Stimulated activated CD8-positive, alpha-beta memory T cell treated with anti-CD3 and anti-CD28 coated beads, Interleukin-12 subunit alpha, Interleukin-12 subunit beta, amount 100 ng/mL, for 24 hours (primary cell): ENCODE measurements around the gene FGF1.

Source experiments
- DNase-seq: peaks from one replicate; pipeline ENCODE4 v3.0.0-alpha.2; 2020; ENCODE audit errors: extremely low read depth

Gene FGF1

DNA sequence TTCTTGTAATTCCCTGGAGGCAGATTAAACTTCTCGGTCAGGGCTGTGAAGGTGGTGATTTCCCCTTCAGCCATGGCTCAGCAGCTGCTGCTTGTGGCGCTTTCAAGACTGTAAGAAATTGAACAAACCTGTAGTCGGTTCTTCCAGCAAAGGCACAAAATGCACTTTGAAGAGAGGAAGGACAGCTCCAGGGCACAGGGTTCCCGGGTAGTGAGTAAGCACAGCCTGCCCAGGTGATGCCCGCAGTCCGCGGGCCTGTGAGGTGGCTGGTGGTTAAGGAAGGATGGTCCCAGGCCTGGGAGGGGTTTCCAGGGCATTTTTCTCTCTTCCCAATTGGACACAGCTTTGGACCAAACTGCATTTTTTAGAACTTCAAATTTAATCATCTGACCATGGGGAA is 71.8 kb downstream of the FGF1 start:
- no peak for DNase-seq

DNA sequence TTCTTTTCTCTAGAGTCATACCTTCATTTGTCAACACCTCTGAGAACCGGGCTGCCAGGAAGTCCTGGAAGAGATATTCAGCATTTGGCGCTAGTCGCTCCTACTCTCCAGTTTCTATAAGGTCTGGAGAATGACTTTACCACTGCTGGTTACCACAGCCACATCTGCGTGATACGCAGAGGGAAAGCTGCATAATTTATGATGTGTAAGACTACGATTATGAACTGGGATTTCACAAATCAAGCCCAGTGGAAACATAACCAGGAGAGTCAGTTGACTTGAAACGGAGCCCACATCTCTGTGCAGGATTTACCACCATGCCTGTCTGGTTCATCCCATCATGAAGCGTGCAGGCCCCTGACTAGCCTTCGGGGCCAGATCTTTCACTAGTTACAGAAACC is 72.6 kb downstream of the FGF1 start:
- no peak for DNase-seq

DNA sequence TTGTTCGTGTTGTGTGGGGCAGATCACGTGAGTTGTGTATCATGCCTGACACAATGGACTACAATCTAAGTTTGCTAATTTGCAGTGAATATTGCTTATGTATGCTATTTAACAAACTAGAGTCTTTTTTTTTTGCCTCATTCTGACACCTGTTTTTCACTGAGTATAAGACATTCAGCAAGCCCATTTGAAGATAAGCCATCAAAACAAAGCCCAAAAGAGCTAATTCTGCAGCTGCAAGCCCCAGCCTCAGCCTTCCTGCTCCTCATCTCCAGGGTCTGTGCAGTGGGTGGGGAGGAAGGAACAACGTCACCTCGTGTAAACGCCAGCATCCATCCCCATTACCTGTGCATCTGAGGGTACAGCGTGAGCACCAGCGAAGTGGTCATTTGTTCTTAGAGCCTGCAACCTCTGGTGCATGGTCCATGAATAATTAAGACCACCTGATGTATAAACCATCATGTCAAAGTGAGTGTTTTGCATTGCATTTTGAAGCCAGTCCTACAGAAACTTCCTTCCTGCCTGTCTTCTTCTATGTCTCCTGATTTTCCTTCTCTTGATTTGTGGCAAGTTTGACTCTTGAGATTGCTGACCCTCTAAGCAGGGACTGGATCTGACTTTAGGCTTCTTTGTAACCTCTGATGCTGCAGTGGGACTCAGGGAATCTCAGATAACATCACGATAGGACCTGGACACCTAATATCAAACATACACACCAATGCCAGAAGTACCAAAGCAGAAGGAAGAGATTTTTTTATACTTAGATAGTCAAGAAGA is 73.2 kb downstream of the FGF1 start:
- no peak for DNase-seq

DNA sequence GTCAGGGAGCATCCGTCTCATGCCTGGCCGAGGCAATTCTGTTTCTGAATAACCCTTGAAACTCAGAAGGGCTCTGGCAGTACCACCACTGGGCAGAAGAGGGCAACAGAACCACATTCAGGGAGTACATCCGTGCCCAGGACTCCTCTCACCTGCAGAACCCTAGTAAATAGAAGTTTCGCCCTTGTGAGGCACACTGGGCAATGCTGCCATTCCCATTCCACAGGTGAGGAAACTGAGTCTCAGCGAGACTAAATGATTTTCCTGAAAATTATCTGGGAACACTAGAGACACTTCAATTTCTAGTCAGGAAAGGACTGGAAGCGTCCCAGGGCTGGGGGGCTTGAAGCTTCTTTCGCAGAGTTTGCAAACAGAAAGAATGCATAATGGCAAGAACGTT is 74.7 kb downstream of the FGF1 start:
- no peak for DNase-seq

DNA sequence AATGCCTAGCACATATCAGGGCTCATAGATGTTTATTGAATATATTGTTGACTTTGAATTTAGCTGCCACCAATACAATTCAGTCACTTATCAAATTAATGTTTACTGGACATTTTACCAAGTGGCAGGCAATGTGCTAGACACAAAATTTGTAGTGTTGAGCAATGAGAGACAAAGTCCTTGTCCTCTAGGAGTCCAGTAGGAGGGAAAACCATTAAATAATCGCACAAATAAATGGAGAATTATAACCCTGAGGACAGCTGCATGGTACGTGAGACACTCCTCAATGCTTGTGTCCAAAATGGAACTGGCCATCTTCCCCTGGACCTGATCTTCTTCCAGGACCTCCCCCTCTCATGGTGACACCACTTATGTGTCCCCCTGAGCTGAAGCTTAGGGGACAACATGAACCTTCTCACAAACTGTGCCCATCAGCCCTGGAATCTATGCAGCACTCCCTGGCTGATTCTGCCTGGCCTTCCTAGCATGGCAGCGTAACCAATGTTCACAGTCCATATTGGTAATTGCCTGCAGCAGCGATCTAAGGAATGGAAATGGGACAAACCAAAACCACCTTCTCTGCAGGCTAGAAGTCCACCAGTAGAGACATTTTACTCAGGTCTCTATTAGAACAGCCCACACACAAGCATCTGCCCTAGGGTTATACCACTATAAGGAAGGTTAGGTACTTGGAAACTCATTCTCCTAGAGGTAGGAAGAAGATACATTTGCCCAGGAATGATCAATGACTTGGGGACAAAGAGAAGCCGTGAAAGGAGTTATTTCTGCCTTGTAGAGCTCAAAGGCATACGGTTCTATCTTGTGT is 75.5 kb downstream of the FGF1 start:
- DNase-seq: no peak

DNA sequence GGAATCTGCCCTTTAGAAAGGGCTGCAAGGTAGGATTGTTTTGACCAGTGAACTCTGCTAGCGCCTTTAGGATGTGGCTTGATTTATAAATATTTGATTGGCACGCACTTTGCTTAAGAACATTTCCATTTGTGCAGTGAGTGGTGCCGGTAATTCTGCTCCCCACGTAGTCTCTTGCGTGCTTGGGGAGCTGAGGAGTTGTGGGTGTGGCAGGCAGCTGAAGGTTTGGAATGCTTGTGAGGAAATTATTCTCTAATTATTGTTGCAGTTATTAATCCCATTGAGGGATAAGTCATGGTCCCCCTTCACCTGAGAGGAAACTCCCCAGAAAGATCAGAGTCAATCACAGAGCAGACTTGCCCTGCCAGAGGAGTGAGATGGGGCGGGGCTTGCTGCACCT is 76.7 kb downstream of the FGF1 start:
- no peak for DNase-seq

DNA sequence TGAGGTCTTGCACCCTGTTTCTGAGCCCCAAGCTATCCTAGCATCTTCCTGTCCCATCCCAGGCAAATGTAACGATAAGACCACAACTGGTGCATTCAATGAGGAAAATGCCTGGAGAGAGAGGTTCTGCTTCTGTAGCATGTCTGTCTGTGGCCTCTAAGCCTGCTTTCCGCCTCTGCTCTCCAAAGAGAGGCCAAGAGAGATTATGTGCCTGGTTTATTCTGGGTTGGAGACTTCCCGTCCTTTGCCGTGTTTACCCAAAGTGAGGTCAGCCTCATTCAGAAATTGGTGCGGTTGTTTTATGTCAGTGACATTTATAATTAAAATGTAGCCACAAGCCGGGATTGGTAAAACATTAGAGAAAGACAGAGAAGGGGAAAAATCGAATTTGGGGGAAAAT is 77.8 kb downstream of the FGF1 start:
- no peak for DNase-seq

DNA sequence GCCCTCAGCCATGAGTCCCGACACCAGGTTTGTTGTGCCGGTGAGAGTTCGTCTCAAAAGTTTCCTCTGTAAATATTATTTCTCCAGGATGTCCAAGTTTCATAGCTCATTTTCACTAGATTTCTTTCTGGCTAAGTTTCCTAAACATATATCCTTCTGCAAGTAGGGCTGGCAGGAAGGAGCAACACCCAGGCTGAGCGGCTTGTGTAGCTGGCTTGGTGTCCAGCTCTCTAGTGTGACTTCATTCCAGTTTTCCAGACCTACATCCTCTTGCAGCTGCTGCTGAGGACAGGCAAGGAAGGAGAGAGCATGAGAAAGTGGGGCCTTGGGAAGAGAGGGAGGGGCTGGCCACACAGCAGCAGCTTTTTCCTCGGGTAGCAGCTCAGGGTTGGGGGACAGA is 80.3 kb downstream of the FGF1 start:
- DNase-seq: no peak

DNA sequence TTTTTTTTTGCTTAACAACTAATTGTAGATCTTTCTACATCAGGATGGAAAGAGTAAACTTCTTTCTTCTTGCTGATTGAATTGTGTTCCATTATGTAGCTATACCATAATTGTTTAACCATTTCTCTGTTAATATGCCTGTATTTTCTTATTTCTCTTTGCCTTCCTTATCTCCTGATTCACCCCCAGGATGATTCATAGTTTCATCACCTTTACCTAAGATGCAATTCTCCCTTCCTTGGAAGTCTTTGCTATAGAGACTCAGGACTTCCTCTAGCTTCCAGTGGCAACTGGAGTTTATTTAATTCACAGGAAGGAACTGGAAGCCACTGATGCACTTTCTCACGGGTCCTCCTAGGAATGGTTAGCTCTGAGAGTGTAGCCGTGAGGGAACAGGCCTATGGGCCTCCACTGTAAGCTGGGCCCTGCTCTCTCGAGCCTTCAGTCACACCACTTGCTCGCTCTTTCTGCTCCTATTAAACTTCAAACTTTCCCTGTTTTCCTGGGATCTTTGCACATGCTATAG is 83.1 kb downstream of the FGF1 start:
- DNase-seq: no peak

DNA sequence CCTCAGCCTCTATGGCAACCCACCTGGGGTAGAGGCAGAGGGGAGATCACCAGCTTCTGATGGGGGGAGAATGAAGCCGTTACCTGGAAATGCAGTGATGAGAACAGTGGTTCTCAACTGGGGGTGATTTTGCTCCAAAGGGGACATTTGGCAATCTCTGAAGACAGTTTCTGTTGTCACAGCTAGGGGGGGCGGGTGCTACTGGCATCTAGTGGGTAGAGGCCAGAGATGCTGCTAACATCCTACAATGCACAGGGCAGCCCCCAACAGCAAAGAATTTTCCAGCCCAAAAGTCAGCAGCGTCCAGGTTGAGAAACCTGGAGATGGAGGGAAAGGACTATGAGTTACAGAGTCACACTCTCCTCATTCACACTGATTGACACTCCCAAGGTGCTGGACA is 84.5 kb downstream of the FGF1 start:
- DNase-seq: no peak

DNA sequence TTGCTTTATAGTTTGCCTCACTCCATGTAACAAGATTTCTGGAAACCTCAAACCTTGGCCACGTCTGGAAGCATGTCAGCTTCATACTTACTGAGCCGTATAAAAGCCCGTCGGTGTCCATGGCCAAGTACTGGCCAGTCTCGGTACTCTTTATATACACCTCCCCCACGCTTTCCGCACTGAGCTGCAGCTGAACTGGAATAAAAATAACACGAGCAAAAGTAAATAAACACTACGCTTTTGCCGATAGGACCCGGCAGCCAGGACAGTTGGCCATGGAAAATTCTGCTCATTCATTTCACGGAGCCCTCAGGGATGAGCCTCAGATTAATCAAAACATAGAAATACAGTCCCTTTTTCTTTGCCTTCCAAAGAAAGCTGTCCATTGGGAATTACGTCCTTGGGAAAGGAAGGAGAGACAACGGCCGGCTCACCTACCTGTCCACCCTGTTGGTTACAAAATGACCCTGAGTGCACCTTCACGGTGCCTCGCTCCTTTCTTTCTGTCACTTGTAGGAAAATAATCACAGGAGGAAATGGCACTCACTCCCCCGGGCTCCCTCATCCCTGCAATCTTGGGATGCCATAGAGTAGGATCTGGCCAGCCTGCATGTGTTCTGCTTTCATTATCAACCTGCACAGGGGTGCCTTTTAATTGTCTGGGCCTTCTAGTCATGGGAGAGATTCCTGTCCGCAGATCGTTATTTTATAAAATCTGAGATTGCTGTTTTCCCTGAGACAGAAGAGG is 85.1 kb downstream of the FGF1 start:
- no peak for DNase-seq

DNA sequence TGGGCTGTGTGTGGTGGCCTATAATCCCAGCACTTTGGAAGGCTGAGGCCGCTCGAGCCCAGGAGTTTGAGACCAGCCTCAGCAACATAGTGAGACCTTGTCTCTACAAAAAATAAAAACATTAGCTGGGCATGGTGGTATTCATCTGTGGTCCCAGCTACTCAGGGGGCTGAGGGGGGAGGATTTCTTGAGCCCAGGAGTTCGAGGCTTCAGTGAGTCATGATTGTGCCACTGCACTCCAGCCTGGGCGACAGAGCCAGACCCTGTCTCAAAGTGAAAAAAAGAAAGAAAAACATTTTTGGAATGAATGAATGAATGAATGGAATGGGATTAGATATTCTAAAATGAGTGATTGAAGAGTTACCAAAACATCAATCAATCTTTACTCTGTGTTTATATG is 85.8 kb downstream of the FGF1 start:
- DNase-seq: no peak

DNA sequence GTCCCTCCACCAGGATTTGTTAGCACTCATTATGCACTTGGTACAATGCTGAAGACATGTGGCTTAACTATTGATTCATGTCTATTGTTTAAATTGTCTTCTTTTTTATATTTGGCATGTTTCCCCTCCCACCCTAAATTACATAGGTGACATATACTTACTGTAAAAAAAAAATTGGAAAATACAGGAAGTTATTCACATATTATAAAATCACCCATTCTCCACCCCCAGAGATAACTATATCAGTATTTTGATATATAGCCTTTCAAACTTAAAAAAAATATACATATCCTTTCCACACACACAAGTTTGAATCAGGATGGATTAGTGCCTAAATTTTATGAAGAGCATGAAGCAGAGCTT is 87.6 kb downstream of the FGF1 start:
- DNase-seq: no peak

DNA sequence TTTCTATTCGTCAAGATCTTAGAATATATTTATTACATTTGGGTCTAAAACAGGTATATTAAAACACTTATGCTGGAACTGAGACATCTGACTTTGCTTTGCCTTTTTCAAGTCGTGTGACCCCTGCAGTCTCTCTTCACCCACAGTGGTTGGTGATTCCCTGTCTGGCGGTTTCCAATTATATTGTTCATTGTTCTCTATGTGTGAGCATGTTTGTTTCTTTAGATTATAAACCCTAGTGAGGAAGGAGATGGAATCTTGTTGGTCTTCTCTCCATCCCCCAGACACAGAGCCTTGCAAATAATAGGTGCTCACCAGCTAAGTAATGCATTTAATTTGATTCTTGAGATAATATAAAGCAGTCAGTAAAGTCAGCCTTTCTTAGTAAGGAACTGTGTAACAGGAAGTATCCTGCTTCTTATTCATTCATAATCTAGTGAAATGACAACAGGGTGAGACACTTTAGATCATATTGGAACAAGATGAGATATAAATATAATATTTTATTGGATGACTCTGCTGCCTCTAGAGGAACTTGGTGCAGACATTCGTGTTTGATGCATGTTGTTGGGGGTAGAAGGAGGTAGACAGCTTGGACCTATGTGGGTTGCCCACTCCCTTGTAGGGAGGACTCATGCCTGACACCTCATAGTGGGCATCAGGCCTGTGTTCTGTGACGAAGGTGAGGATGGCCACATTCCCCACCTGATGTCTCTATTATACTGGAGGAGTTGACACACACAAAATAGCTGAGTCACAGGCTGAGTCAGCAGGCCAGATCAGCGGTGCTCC is 88.1 kb downstream of the FGF1 start:
- DNase-seq: no peak

DNA sequence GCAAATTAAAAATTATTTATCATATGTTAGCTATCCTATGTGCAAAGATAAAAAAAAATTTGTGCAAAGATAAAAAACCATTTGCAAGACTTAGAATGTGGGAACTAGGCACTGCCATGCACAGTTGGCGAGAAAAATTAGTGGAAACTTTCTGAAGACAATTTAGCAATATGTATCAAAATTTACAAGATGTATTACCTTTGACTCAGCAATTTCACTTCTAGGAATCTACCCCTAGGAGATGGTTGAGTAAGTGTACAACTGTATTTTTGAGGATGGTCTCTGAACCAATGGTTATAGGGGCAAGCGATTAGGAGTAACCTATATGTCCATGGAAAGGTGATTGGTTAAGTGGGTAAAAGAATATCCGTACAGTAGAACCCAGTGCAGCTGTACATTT is 88.9 kb downstream of the FGF1 start:
- DNase-seq: no peak

DNA sequence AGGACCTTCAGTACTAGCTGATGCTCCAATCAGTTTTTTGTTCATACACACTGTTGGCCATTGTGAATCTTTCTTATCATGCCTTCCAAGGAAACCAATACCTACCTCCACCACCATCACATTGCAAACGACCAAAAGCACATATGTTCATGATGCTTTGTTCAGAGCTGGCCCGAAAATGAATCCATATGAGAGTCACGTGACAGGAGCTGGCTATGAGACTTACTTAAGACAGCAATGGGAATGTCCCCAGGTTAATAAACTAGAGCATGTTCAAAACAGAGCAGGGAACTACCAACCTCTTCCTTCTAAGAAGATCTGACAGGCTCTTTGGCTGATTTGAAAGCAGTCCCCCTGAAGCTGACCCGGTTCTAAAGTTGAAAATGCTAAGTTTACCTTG is 93.5 kb downstream of the FGF1 start:
- DNase-seq: no peak

DNA sequence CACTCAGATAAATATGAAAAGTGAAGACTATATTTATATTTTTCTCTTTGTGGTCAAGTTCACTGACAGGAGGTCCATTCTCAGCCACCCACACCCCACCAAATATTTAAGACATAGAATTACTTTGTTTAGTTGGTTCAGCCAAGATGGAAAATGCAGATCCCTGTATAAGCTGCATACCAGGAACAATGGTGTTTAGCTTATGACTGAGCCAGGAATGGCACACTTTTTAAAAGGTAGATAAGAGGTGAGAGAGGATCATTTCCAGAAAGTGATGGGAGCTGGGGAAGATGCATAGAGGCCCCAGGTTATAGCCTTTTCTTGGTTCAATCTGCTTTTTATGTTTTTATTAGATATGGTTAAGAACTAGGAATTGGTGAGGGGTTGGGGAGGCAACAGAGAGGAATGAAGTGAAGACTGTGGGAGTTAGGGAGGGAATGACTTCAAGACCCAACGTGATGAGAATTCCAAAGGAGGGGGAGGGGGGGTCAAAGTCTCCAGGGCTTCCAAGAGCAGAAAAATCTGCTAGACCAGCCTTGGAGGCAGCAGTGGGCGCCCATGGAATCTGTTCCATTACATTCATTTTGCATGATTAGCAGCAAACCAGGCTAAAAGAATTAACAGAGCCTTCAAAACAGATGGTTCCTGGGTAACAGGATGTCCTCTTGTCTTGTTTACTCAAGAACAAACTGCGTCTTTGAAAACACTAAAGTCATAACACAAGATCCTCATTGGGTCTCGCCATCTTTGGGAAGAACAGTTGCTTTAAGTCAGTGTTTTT is 95.2 kb downstream of the FGF1 start:
- no peak for DNase-seq

DNA sequence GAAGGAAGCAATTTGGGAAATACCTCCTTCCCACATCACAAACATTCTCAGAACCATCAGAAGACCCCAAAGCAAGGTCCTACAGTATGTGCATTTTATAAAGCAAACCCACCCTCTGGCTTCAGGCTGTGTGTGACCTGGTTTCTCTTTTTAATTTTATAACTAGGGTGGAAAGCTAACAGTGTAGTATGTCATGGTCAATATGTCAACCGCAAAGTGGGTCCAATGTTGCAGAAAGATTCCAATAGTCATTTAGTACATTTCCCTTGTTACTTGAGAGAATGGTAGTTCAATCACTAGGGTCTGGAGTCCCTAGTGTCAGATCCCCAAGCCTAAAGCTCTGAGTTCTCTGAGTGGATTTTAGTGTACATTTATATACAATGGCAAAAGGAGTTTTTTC is 96.2 kb downstream of the FGF1 start:
- DNase-seq: no peak

DNA sequence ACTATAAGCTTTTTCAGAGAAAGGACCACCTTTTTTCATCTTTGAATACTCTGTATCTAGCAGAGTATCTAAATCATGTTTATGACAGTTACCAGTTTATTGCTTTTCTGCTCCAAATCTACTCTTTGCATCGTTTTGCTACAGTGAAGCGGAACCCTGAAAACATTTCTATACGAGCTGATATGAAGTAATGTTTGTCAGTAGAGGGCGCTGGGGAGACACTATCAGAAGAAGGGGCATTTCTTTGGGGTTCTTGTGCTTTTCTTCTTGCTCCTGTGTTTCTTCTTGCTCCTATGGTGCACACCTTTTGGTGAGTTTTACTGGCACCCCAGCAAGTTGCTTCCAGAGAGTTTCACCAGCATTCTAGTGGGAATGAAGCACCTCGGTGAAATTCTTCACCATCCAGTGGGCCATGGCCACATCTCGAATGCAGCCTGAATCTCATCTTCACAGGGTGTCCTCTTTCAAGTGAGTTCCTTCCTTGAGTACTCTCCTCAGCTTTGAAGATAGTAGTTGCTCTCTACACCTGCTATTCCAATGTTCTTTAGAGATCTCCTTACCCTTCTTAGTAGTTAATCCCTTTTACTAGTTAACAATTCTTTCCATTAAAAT is 98.4 kb downstream of the FGF1 start:
- no peak for DNase-seq

DNA sequence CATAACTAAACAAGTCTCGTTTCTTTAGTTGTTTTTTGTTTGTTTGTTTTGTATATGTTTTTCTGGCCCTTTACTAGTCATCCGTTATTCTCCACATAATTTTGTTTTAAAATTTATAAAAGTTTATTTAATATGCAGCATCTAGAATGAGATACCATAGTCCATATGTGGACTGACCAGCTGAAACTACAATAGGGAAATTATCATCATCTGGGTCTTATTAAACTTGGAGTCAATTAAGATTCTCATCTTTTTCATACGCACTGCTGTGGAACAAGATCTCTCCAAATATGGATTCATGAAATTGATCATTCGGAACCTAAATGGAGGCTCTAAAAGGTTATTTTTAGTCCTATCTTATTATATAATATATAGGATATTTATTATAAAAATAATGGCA is 99.3 kb downstream of the FGF1 start:
- DNase-seq: no peak

DNA sequence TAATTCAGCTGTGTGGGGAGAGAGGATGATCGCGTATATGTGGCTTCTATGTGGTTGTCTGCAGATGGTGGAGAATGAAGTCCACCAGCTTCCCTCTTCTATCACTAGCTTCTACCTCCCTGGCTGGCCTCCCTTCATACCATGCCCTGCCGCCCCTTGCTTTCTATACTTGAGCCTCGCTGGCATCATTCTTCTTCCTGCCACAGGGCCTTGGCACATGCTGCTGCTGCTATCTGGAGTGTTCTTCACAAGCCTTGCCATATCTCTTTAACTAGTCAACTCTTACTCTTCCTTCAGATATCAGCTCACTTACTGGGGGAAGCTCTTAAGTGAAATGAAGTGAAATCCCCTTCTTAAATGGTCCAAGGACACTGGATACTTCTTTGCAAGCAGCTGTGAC is 100.4 kb downstream of the FGF1 start:
- no peak for DNase-seq
